ENCODE data around the gene SLC25A38. TPM values are rescaled to one million over a fixed set of nuclear protein-coding genes. Genes with fewer than 3 reads are reported as not detected.
A peak's percentile ranks its signal among the peaks of the same experiment; 100 is the strongest.

SLC25A38 gene
- total and polyA plus RNA-seq, 9 of the 15 experiments (the other 6 are each of a cell fraction or from before 2014, with no cell fraction given) = 13.5 to 51.1 (median 30.6) TPM

GRCh38 chr3:39385456-39386090, 2.4 kb downstream of the SLC25A38 start (continued):
- TF ChIP-seq HDGF (IDR thresholded peaks at IDR 0.05) (peak; percentile 71), NR3C1 (CRISPR knock-in tag; IDR thresholded peaks at IDR 0.05) (no peak), RBM17 (IDR thresholded peaks at IDR 0.05; ENCODE audit: borderline replicate concordance, low read depth, low read length) (no peak), JUND (IDR thresholded peaks at IDR 0.05; ENCODE audit: borderline replicate concordance, low read depth, low read length) (peak; percentile 80), JUND (tag; IDR thresholded peaks at IDR 0.05; ENCODE audit: borderline replicate concordance, low read depth, low read length) (peak; percentile 75; the same call in 2 of the 3 replicates), ATF2 (CRISPR knock-in tag; IDR thresholded peaks at IDR 0.05) (no peak), ATF3 (IDR thresholded peaks at IDR 0.05) (peak; percentile 82), ATF3 (CRISPR knock-in tag; conservative IDR thresholded peaks at IDR 0.05) (no peak; the same call in 1 of the 2 replicates), ZNF239 (CRISPR knock-in tag; IDR thresholded peaks at IDR 0.05) (no peak), JUN (IDR thresholded peaks at IDR 0.05; ENCODE audit: borderline replicate concordance, low read depth, low read length) (peak; percentile 28; the same call in 1 of the 2 replicates), JUN (CRISPR knock-in tag; IDR thresholded peaks at IDR 0.05; ENCODE audit: borderline replicate concordance) (no peak), EHMT2 (IDR thresholded peaks at IDR 0.05) (no peak), SMAD3 (CRISPR knock-in tag; conservative IDR thresholded peaks at IDR 0.05) (no peak), THRA (IDR thresholded peaks at IDR 0.05) (no peak), OTX1 (CRISPR knock-in tag; IDR thresholded peaks at IDR 0.05) (no peak), RREB1 (CRISPR knock-in tag; IDR thresholded peaks at IDR 0.05) (no peak), HDAC1 (IDR thresholded peaks at IDR 0.05) (0 out of 4 replicates have a peak, but pooled peaks of 1 of the 2 experiments have one; percentile 38), FOSL1 (tag; conservative IDR thresholded peaks at IDR 0.05) (peak; percentile 56), ZBTB1 (CRISPR knock-in tag; IDR thresholded peaks at IDR 0.05; ENCODE audit: borderline replicate concordance, low read depth) (no peak)

Data from K562 (cell line).